OCI-LY7 (cell line): ENCODE data around the gene HRK. TPM values are rescaled to one million over a fixed set of nuclear protein-coding genes. Genes with fewer than 3 reads are reported as not detected.
A peak's percentile ranks its signal among the peaks of the same experiment; 100 is the strongest.
"Not testable (repeated sequence)": the region's sequence is repeated elsewhere in the genome, so short reads cannot be mapped to it uniquely, and the experiment has no call there.

Experiments used
- BruUV-seq: library from RNA; stranded (reverse); fragments of 400-500 nt; replicated peaks from 2 replicates; lab custom pipeline; 2021; lab: Mats Ljungman, UMichigan
- CTCF ChIA-PET: fragments of 300-600 bp; sonication (Branson Sonifier 250); formaldehyde crosslinking; loops from one replicate; lab custom pipeline; 2022; ENCODE audit warnings: antibody characterized with exemption; ENCODE audit not compliant: unreplicated experiment; lab: Charles Lee
- POLR2A ChIA-PET: fragments of 300-600 bp; sonication (Branson Sonifier 250); formaldehyde crosslinking; loops from one replicate; lab custom pipeline; 2022; ENCODE audit warnings: antibody characterized with exemption; lab: Charles Lee
- DNase-seq: peaks from one replicate; pipeline ENCODE4 v3.0.0-alpha.2; 2015; ENCODE audit warnings: low spot score
- H2AFZ ChIP-seq: fragments of 200-600 bp; sonication (generic), shearing (Covaris generic); 2 replicates; pipeline ENCODE4 v1.6.1; 2014; ENCODE audit warnings: mild to moderate bottlenecking, antibody characterized with exemption, low read length, moderate library complexity
- H3K27ac ChIP-seq: fragments of 200-600 bp; sonication (generic); 2 replicates; pipeline ENCODE4 v1.5.1; 2014; ENCODE audit warnings: mixed run types, low read depth, mild to moderate bottlenecking, moderate library complexity, low read length, inconsistent platforms; ENCODE audit not compliant: poor library complexity, severe bottlenecking
- H3K36me3 ChIP-seq: fragments of 200-600 bp; sonication (generic); 2 replicates; pipeline ENCODE4 v1.6.1; 2014; ENCODE audit warnings: mild to moderate bottlenecking, antibody characterized with exemption, low read length, moderate library complexity, mixed read lengths; ENCODE audit not compliant: insufficient read depth
- H3K4me1 ChIP-seq: fragments of 200-600 bp; sonication (generic); 2 replicates; pipeline ENCODE4 v1.5.1; 2014; ENCODE audit warnings: mild to moderate bottlenecking, low read length; ENCODE audit not compliant: insufficient read depth, poor library complexity, severe bottlenecking
- H3K4me2 ChIP-seq: fragments of 200-600 bp; sonication (generic); 2 replicates; pipeline ENCODE4 v1.6.1; 2014; ENCODE audit warnings: mild to moderate bottlenecking, low read length
- H3K4me3 ChIP-seq: fragments of 200-600 bp; sonication (generic); 2 replicates; pipeline ENCODE4 v1.5.1; 2014; ENCODE audit warnings: mild to moderate bottlenecking, low read depth, low read length; ENCODE audit not compliant: poor library complexity, severe bottlenecking
- H3K79me2 ChIP-seq: fragments of 200-600 bp; sonication (generic); 2 replicates; pipeline ENCODE4 v1.6.1; 2016; ENCODE audit warnings: low read depth, mild to moderate bottlenecking, low read length, moderate library complexity, mixed read lengths; ENCODE audit not compliant: insufficient read depth
- H3K9me2 ChIP-seq: fragments of 200-600 bp; sonication (generic); 2 replicates; pipeline ENCODE4 v1.6.1; 2016; ENCODE audit warnings: mild to moderate bottlenecking, low read length, mixed read lengths; ENCODE audit not compliant: insufficient read depth
- H3K9me3 ChIP-seq: fragments of 200-600 bp; sonication (generic); 2 replicates; pipeline ENCODE4 v1.6.1; 2014; ENCODE audit warnings: mild to moderate bottlenecking, mixed run types, low read length, mixed read lengths
- H4K20me1 ChIP-seq: fragments of 200-600 bp; sonication (generic); 2 replicates; pipeline ENCODE4 v1.6.1; 2014; ENCODE audit warnings: mild to moderate bottlenecking, antibody characterized with exemption, low read length, moderate library complexity, mixed read lengths; ENCODE audit not compliant: insufficient read depth
- EZH2phosphoT487 ChIP-seq: fragments of 200-600 bp; sonication (generic); IDR thresholded peaks from 2 replicates; pipeline ENCODE4 v1.6.1; 2018; ENCODE audit warnings: low read depth, borderline replicate concordance, mild to moderate bottlenecking, mixed run types, antibody characterized with exemption, low read length, moderate library complexity, mixed read lengths
- intact Hi-C: fragments of 100-400 bp; cut with micrococcal nuclease; formaldehyde crosslinking; loops from one replicate; pipeline ENCODE4 v1.10.0; 2022; ENCODE audit not compliant: unreplicated experiment
- total RNA-seq, 2 experiments: library from RNA; depleted of rRNA in 1 of 2; stranded (reverse); fragments of >200 nt in 1 of 2; shearing (Covaris generic) in 1 of 2; gene quantifications; 2 replicates each; pipeline ENCODE4 v1.2.3, GENCODE V29; 2014 to 2022
- TF ChIP-seq, protein P1 (sequence below): fragments of 200-600 bp; sonication (generic); conservative IDR thresholded peaks from 2 replicates; pipeline ENCODE4 v1.5.1; 2014; ENCODE audit warnings: mild to moderate bottlenecking, antibody characterized with exemption, low read length, moderate library complexity, mixed read lengths

Gene HRK
- total RNA-seq, 2 experiments from 2014 or later: 16.5 to 17.8 TPM

DNA sequence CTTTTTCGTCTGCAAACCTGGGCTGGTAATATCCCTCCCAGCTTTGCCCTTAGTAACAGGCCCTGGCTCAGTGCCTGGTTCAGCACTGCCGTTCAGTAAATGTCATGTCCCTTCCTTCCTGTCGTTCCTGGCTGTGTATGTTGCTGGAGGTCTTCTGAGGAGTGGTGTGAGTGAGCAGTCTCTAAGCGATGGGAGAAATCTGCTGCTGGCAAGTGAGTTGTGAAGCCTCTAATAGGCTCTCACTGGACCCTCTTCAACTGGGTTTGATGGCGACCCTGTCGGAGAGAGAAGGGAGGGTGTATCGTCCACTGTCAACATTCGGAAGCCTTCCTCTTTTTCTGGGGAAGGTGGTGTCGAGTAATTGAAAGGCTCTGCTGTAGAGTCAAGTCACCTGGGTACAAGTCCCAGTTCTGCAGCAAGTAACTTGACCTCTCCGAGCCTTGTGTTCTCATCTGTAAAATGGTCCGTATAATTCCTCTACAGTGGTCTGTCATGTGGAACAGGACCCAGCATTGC lies 62.8 kb downstream of the HRK start:
- H3K9me3 ChIP-seq: no peaks in the 10 kb centered on the region
- TF ChIP-seq, protein P1, sequence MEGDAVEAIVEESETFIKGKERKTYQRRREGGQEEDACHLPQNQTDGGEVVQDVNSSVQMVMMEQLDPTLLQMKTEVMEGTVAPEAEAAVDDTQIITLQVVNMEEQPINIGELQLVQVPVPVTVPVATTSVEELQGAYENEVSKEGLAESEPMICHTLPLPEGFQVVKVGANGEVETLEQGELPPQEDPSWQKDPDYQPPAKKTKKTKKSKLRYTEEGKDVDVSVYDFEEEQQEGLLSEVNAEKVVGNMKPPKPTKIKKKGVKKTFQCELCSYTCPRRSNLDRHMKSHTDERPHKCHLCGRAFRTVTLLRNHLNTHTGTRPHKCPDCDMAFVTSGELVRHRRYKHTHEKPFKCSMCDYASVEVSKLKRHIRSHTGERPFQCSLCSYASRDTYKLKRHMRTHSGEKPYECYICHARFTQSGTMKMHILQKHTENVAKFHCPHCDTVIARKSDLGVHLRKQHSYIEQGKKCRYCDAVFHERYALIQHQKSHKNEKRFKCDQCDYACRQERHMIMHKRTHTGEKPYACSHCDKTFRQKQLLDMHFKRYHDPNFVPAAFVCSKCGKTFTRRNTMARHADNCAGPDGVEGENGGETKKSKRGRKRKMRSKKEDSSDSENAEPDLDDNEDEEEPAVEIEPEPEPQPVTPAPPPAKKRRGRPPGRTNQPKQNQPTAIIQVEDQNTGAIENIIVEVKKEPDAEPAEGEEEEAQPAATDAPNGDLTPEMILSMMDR: no peak
- TF ChIP-seq EZH2phosphoT487: no peak
- H3K4me1 ChIP-seq: peaks cover 64% of the 10 kb centered on the region
- peak overlapping the region; percentile 78 for H3K27ac ChIP-seq
- H4K20me1 ChIP-seq: no peaks in the 10 kb centered on the region
- H3K4me3 ChIP-seq: peak overlapping the region; percentile 82
- ChIA-PET CTCF (interaction anchor here (0.9 kb wide), 1 partner anchor 14 kb away, joined by 5 read pairs; no protein-coding TSS in a partner anchor), POLR2A (interaction anchor here (0.6 to 6.9 kb wide), 9 partner anchors 14 to 158 kb away, joined by 3 to 60 read pairs (median 4); no protein-coding TSS in a partner anchor)
- DNase-seq: peak; percentile 60
- peak overlapping the region; percentile 96 for H3K4me2 ChIP-seq
- no peak overlapping the region; the same call in 1 of the 2 replicates for H2AFZ ChIP-seq
- intact Hi-C loops: loop anchor here (1.0 to 5.0 kb wide), 3 partner anchors 15 to 159 kb away; no protein-coding TSS in a partner anchor
- BruUV-seq: no TSS peak
- no peaks in the 10 kb centered on the region; the same call in 1 of the 2 replicates for H3K79me2 ChIP-seq
- H3K9me2 ChIP-seq: no peaks in the 10 kb centered on the region
- H3K36me3 ChIP-seq: peaks cover 12% of the 10 kb centered on the region

DNA sequence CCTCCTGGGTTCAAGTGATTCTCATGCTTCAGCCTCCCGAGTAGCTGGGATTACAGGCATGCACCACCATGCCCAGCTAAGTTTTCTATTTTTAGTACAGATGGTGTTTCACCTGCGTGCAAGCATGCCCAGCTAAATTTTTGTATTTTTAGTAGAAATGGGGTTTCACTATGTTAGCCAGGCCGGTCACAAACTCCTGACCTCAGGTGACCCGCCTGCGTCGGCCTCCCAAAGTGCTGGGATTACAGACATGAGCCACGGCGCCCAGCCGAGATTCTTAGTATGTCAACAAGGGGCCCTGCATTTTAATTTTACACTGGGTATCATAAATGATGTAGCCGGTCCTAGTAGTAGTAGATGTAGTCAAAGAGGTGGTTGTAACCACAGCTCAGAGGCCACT lies 66.5 kb downstream of the HRK start:
- H3K9me2 ChIP-seq, DNase-seq, H3K4me3 ChIP-seq, H3K9me3 ChIP-seq, H3K79me2 ChIP-seq, H2AFZ ChIP-seq, CTCF ChIA-PET, H4K20me1 ChIP-seq, BruUV-seq: not testable (repeated sequence)
- Histone ChIP-seq H3K36me3 (peaks cover 16% of the 10 kb centered on the region), H3K27ac (peak overlapping the region; percentile 78), H3K4me2 (peak overlapping the region; percentile 35; the same call in 1 of the 2 replicates), H3K4me1 (peaks cover 93% of the 10 kb centered on the region)
- intact Hi-C loops: loop anchor here (5.0 kb wide), 1 partner anchor 163 kb away; no protein-coding TSS in a partner anchor
- POLR2A ChIA-PET: interaction anchor here (1.3 to 6.9 kb wide), 2 partner anchors 10 to 23 kb away, joined by 3 to 60 read pairs; no protein-coding TSS in a partner anchor

DNA sequence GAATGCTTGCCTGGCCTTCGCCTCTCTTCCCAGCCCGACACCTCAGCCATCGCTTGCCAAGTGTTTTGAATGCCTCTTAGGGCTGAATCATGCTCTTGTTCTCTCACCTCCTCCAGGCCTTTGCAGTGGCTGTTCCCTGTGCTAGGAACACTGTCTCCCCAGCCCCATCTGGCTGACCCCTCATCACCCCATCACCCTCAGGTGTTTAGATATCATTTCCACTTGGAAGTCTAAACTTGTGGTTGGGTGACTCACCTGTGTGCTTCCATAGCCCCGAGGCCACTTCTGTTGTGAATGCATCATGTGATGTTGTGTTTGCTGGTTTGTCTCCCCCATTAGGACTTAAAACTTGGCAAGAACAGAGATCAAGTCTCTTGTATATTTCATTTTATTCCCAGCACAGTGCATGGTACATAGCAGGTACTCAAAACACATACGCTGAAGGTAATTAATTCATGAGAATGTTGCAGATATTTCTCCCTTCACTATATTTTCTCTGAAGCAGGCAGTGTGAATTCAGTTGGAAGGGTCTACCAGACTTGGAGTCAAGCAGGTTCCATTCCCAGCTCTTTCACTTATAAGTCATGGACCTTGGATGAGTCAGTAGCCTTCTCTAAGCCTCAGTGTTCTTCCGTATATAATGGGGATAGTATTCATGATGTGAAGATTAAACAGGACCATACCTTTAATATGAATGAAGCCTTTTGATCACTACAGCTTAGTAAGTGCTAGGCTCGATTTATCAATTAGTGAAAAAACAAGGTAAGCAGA lies 67.8 kb downstream of the HRK start:
- H3K79me2 ChIP-seq: no peaks in the 10 kb centered on the region; the same call in 1 of the 2 replicates
- no peaks in the 10 kb centered on the region for H3K9me3 ChIP-seq
- BruUV-seq: no TSS peak
- no peak for DNase-seq
- TF ChIP-seq, protein P1: no peak
- intact Hi-C loops: no loop called here
- no peaks in the 10 kb centered on the region for H4K20me1 ChIP-seq
- H2AFZ ChIP-seq: no peak overlapping the region
- peak overlapping the region; percentile 50; the same call in 1 of the 2 replicates for H3K4me2 ChIP-seq
- CTCF ChIA-PET: no interaction called here
- peak overlapping the region; percentile 52 for H3K27ac ChIP-seq
- peaks cover 91% of the 10 kb centered on the region for H3K4me1 ChIP-seq
- peaks cover 23% of the 10 kb centered on the region for H3K36me3 ChIP-seq
- POLR2A ChIA-PET: interaction anchor here (0.7 to 6.9 kb wide), 2 partner anchors 9 to 67 kb away, joined by 3 to 60 read pairs; no protein-coding TSS in a partner anchor
- H3K4me3 ChIP-seq: no peak overlapping the region
- no peaks in the 10 kb centered on the region for H3K9me2 ChIP-seq
